Adipocyte (in vitro differentiated cells): ENCODE results near the gene DCAF7.

ENCODE experiments used
- DNase-seq: peaks from one replicate; pipeline ENCODE4 v3.0.0-alpha.2; 2015; ENCODE audit warnings: low read depth
- H3K27me3 ChIP-seq: replicated peaks from 2 replicates; pipeline ENCODE4 v1.7.0; 2013; ENCODE audit warnings: mild to moderate bottlenecking, low read length, moderate library complexity; ENCODE audit not compliant: control insufficient read depth, insufficient read depth
- H3K36me3 ChIP-seq: 2 replicates; pipeline ENCODE4 v1.7.0; 2013; ENCODE audit warnings: low read length, mild to moderate bottlenecking, moderate library complexity; ENCODE audit not compliant: control insufficient read depth, insufficient read depth, severe bottlenecking
- H3K4me1 ChIP-seq: 2 replicates; pipeline ENCODE4 v1.7.0; 2013; ENCODE audit warnings: mild to moderate bottlenecking, low read length, moderate library complexity; ENCODE audit not compliant: control insufficient read depth, insufficient read depth
- H3K4me3 ChIP-seq: 2 replicates; pipeline ENCODE4 v1.7.0; 2013; ENCODE audit warnings: mild to moderate bottlenecking, low read length, moderate library complexity
- H3K9ac ChIP-seq: 2 replicates; pipeline ENCODE4 v1.7.0; 2013; ENCODE audit warnings: mild to moderate bottlenecking, low read length, moderate library complexity
- H3K9me3 ChIP-seq: 2 replicates; pipeline ENCODE4 v1.7.0; 2013; ENCODE audit warnings: mild to moderate bottlenecking, low read length, moderate library complexity; ENCODE audit not compliant: control insufficient read depth

DCAF7 gene

DNA sequence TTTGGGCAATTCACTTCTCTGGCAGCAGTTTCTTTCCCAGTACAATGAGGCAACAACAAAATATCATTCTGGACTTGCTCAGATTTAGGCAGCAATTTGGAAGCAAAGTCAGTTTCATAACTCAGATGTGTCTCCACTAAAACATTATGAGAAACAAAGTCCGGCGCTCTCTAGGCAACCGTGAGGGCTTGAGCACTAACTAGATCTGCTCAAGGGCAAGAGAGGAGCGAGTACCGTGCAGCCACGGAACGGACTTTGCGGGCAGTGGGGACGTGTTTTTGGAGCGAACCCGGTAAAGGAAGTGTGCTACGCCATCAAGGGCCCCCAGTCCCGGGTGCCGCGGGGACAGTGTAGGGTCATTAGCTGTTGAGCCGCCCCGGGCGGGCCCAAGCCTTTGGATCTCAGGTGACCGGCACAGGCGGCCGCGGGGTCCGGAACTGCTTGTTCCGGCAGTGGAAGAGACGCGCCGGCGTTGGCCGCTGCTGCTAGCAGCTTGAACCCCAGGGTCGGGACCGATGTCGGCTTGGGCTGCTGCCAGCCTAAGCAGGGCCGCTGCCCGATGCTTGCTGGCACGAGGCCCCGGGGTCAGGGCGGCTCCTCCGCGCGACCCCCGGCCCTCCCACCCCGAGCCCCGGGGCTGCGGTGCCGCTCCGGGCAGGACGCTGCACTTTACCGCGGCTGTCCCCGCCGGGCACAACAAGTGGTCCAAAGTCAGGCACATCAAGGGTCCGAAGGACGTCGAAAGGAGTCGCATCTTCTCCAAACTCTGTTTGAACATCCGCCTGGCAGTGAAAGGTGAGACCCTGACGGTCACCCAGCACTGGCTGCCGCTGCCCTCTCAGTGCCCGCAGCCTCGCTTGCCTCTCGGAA, 50.5 kb downstream of the DCAF7 start, which contains the start of gene TACO1:
Gene TACO1, plus strand, starts transcription at position 327 of the 870 bp plus-strand sequence. Its CDS starts 189 bp downstream, at position 516.
- Histone ChIP-seq H3K9ac (peak within 1 kb of the TSS; percentile 92), H3K27me3 (no peaks in the 10 kb centered on the region), H3K4me1 (peaks cover 16% of the 10 kb centered on the region), H3K36me3 (peaks cover 17% of the 10 kb centered on the region), H3K4me3 (peak within 1 kb of the TSS; percentile 87), H3K9me3 (no peaks in the 10 kb centered on the region)
- peak; percentile 88 for DNase-seq

DNA sequence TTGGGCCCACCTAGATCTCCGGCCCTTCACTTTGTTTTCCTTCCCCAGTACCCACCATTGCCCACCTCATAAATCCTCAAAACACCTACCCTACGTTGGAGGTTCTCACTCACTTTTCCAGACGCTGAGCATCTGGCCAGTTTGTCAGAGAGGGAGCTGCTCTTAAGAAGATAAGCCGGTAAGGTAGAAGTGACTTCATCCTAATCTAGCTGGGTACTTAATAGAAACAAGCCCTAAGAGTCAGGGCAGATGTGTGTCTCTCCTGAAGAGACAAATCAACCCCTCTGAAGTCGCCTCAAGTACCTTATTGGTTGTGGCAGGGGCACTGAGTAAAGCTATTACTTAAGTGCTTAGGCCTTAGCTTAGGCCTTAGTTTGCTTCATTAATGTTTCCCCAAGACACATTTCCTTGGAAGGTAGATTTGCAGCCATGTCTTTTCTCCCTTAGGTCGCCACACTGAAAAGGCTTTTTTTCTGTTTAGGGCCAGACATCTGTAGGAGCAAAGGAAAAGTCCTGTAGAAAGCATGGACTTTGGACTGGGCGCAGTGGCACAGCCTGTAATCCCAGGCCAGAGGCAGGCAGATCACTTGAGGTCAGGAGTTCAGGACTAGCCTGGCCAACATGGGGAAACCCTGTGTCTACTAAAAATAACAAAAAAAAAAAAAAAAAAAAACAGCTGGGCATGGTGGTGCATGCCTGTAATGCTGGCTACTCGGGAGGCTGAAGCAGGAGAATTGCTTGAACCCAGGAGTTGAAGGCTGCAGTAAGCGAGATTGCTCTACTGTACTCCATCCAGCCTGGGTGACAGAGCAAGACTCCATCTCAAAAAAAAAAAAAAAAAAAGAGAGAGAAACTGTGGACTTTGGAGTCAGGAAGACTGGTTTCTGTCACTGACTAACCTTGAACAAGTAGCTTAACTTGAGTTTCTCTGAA, 51.4 kb downstream of the DCAF7 start:
- no peaks in the 10 kb centered on the region for H3K9me3 ChIP-seq
- H3K36me3 ChIP-seq, result peaks cover 24% of the 10 kb centered on the region
- peak overlapping the region; percentile 92 for H3K9ac ChIP-seq
- H3K27me3 ChIP-seq, result no peaks in the 10 kb centered on the region
- peaks cover 16% of the 10 kb centered on the region for H3K4me1 ChIP-seq
- DNase-seq, result peak; percentile 29
- peak overlapping the region; percentile 87 for H3K4me3 ChIP-seq

DNA sequence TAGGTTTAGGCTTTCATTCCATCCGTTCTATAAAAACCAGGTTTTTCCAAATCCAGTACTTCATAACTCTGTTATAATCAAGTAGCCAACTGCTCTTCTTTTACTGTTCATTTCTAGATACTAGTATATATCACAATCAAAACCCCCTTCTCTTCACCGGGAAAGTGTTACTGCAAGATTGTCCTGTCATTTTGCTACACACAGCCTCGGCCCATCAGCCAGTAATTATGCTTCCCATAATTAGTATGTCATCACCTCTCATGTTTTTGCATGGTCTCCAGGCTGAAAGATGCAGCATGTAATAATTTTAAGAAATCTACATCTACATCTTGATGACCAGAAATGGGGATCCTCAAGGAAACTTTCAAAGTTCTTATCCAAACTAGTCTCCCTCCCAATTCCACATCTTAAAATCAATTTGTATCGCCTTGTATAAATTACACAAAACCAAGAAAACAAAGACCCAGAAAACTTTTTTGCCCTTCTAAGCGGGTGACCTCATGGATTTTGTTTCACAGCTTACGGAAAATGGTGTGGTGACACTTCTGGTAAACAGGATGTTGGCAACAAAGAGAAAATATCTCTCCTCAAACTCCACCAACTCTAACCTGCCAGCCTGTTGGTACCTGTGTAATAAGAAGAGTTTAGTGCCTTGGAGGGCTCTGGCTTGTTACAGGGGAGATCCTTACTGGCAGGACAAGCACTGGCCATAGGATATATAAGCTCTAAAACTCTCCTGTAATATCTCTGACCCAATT, 59.7 kb downstream of the DCAF7 start:
- H3K4me1 ChIP-seq, result no peaks in the 10 kb centered on the region
- peaks cover 50% of the 10 kb centered on the region for H3K36me3 ChIP-seq
- no peak overlapping the region for H3K9ac ChIP-seq
- no peaks in the 10 kb centered on the region for H3K27me3 ChIP-seq
- H3K9me3 ChIP-seq, result no peaks in the 10 kb centered on the region
- no peak overlapping the region for H3K4me3 ChIP-seq
- no peak for DNase-seq

DNA sequence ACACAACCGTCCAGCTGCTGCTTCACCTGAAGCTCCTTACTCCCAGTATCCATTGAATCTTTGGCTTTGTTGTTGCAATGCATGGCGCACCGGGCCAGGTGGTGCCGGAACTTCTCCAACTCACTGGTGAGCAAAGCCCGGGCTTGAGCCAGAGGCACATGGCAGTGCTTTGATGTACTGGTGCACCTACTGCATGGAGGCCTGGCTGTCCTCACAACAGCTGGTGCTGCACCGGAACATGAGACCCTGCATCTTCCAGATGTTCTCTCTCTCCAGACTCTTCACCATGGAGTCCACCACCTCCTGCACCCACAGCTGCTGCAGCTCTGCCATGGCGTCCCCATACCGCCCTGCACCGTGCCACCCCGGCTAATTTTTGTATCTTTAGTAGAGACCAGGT, 60.6 kb downstream of the DCAF7 start:
- H3K9me3 ChIP-seq, result no peaks in the 10 kb centered on the region
- no peaks in the 10 kb centered on the region for H3K27me3 ChIP-seq
- no peaks in the 10 kb centered on the region for H3K4me1 ChIP-seq
- no peak overlapping the region for H3K4me3 ChIP-seq
- H3K36me3 ChIP-seq, result peaks cover 41% of the 10 kb centered on the region
- no peak overlapping the region for H3K9ac ChIP-seq
- no peak for DNase-seq

DNA sequence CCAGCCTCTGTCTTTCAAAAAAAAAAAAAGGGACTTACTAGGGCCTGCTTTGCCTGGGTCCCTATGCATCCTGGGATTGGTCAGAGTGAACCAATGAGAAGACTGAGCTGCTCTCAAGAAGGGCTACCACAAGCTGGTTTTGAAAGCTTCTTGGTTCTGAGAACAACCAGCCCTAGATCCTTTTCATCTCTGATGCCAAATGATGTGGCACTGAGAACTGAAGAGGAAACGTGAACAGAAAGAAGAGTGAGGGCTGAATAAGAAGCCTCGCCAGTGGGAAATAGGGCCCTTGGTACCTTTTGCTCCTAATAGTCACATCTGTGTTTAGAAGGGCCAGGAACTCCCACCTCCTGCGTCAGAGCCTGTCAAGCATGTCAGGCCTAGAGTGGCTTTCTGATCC, 61.1 kb downstream of the DCAF7 start:
- H3K4me3 ChIP-seq, result no peak overlapping the region
- H3K36me3 ChIP-seq, result peaks cover 36% of the 10 kb centered on the region
- H3K27me3 ChIP-seq, result no peaks in the 10 kb centered on the region
- H3K4me1 ChIP-seq, result no peaks in the 10 kb centered on the region
- H3K9me3 ChIP-seq, result no peaks in the 10 kb centered on the region
- DNase-seq, result no peak
- no peak overlapping the region for H3K9ac ChIP-seq

DNA sequence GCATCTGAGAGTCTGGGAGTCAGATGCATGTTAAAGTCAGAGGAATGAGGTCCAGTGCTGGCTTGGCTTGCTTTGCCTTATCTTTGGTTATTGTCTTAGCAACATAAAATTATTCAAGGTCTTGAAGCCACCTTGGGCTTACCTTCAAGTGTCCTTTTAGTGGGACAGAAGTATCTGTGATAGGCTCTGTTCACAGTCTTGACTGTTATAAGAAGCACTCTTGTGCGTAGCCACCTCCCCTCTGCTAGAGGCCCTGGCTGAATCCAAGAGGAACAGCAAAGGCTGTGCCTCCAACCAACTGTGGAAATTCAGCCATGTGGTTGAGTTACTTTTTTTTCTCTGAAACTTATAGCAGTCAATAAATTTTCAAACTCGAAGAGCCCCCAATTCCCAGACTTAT, 63.4 kb downstream of the DCAF7 start:
- Histone ChIP-seq H3K4me1 (no peaks in the 10 kb centered on the region), H3K9ac (no peak overlapping the region), H3K9me3 (no peaks in the 10 kb centered on the region), H3K4me3 (no peak overlapping the region), H3K27me3 (no peaks in the 10 kb centered on the region), H3K36me3 (peaks cover 14% of the 10 kb centered on the region)
- no peak for DNase-seq

DNA sequence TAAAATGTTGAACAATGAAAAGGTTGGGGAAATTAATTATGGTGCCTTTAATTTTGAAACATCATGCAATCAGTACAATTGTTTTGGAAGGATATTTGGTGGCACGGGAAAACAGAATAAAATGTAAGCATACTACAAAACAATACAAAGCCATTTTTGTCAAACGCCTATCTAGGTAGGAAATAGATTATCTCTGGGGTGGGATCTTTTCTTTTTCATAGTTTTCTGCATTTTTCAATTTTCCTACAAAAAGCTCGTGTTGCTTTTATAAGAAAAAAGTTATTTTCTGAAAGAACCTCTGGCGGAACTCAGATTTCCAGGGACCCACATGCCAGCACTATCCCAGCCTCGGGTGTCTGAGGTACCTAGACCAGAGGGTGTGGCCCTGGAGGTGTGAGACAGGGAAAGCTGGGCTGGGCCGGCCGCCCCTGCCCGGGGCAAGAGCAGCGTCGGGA, 71.0 kb downstream of the DCAF7 start:
- Histone ChIP-seq H3K4me3 (peak overlapping the region; percentile 85), H3K27me3 (no peaks in the 10 kb centered on the region), H3K9ac (peak overlapping the region; percentile 86), H3K4me1 (peaks cover 22% of the 10 kb centered on the region), H3K9me3 (no peaks in the 10 kb centered on the region), H3K36me3 (no peaks in the 10 kb centered on the region)
- no peak for DNase-seq

DNA sequence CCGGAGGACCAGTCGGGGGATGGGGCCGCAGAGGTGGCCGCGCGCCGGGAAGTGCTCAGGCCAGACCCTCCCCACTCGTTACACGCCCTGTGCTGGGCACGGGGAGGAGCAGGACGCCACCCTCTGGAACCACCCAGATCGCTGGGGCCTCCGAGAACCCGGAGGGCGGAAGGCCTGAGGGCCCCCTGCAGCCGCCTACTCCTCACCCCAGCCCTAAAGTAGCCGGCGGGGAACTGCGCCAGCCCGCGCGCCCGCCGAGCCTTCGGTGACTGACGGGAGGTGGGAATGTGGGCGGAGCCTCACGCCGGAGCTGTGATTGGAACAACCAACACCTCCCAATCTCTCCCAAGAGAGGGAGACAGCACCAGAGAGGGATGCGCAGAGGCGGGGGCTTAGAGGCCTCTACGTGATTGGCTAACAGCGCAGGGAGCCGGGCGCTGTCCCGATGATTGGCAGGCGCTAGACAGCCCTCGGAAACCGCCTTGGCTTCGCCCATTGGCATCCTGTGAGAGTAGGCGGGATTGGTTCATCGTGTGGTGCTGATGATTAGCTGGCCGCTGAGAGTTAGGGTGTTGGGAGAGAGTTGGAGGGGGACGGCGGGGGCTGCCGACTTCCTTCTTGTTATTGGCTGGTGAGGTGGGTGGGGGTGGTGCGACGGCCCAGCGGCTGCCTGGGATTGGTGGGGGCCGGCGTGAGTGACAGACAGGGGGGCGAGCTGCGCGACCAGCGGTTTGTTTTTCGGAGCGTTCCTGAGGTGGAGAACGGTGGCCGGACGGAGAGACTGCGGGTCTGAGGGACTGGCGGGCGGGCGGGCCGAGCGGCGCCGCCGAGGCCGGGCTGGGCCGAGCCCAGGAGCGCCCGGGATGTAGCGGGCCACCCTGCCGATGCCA, 71.7 kb downstream of the DCAF7 start, which contains the start of gene MAP3K3:
Gene MAP3K3, plus strand, starts transcription at position 734 of the 890 bp plus-strand sequence. CDS start 343 bp downstream, outside the sequence.
- H3K4me1 ChIP-seq, result peaks cover 28% of the 10 kb centered on the region
- H3K9me3 ChIP-seq, result no peaks in the 10 kb centered on the region
- H3K9ac ChIP-seq, result peak within 1 kb of the TSS; percentile 90
- peak within 1 kb of the TSS; percentile 94 for H3K4me3 ChIP-seq
- H3K36me3 ChIP-seq, result no peaks in the 10 kb centered on the region
- no peaks in the 10 kb centered on the region for H3K27me3 ChIP-seq
- peak; percentile 100 for DNase-seq

DNA sequence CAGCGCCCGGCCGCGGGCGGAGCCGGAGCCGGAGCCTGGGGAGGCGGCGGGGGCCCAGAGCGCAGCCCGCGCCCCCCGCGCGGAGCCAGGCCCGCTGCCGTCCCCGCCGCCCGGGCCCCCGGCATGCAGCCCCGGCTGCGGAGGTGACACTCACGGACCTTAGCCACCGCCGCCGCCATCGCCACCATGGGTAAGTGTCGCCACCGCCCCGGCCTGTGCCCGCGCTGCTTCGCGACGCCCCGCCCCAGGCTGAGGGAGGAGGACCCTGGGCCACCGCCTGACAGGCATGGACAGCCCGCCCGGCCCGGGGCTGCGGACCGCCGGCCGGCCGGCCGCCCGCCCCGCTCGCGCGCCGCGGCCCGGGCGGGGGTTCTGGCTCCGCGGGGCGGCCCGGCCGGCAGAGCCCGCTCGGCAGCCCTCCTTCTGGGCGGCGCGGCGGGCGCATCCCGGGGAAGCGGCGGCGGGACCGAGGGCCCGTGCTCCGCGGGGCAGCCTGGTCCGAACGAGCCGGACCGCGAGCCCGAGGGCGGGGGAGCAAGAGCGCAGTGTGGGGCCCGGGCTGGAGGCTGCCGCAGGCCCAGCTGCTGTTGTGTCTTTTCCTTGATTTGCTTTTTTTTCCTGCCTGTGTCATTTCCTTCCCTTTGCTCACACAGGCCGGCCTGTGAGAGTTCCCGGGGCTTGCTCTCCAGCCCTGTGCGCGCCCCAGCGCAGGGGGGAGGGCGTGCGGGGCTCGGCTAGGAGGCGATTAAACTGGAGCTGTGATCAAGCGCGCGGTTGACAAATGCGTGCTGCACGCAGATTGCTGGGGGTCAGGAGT, 72.5 kb downstream of the DCAF7 start:
- Histone ChIP-seq H3K4me3 (peak overlapping the region; percentile 94), H3K4me1 (peaks cover 34% of the 10 kb centered on the region), H3K36me3 (no peaks in the 10 kb centered on the region), H3K9ac (peak overlapping the region; percentile 90), H3K9me3 (no peaks in the 10 kb centered on the region), H3K27me3 (no peaks in the 10 kb centered on the region)
- peak; percentile 81 for DNase-seq
